Skeletal muscle satellite cell (primary cell): ENCODE measurements around the gene GCN1.

Experiments
- H3K27me3 ChIP-seq: 2 replicates; pipeline ENCODE4 v1.7.0; 2013; ENCODE audit warnings: low read length; ENCODE audit not compliant: control insufficient read depth, insufficient read depth
- H3K36me3 ChIP-seq: 2 replicates; pipeline ENCODE4 v1.7.0; 2013; ENCODE audit warnings: mild to moderate bottlenecking, control low read depth, low read length; ENCODE audit not compliant: insufficient read depth
- H3K4me1 ChIP-seq: 2 replicates; pipeline ENCODE4 v1.7.0; 2013; ENCODE audit warnings: low read length; ENCODE audit not compliant: control insufficient read depth, insufficient read depth
- H3K4me2 ChIP-seq: 2 replicates; pipeline ENCODE4 v1.7.0; 2013; ENCODE audit warnings: mild to moderate bottlenecking, low read length
- H3K4me3 ChIP-seq: 2 replicates; pipeline ENCODE4 v1.7.0; 2013; ENCODE audit warnings: low read length
- H3K9ac ChIP-seq: 2 replicates; pipeline ENCODE4 v1.7.0; 2013; ENCODE audit warnings: mild to moderate bottlenecking, low read depth, low read length, moderate library complexity
- H3K9me3 ChIP-seq: replicated peaks from 2 replicates; pipeline ENCODE4 v1.7.0; 2013; ENCODE audit warnings: mild to moderate bottlenecking, control low read depth, low read length

Gene GCN1

GRCh38 chr12:120093592-120094355 is 100.7 kb downstream of the GCN1 start:
- Histone ChIP-seq H3K27me3 (no peaks in the 10 kb centered on the region), H3K4me1 (no peaks in the 10 kb centered on the region), H3K4me3 (no peak overlapping the region), H3K9ac (no peak overlapping the region), H3K9me3 (no peaks in the 10 kb centered on the region), H3K4me2 (no peak overlapping the region), H3K36me3 (peaks cover 52% of the 10 kb centered on the region)

GRCh38 chr12:120093336-120093591 is 101.3 kb downstream of the GCN1 start:
- peaks cover 46% of the 10 kb centered on the region for H3K36me3 ChIP-seq

GRCh38 chr12:120092551-120093335 is 101.8 kb downstream of the GCN1 start:
- Histone ChIP-seq H3K36me3 (peaks cover 44% of the 10 kb centered on the region), H3K9me3 (no peaks in the 10 kb centered on the region)

More at GRCh38 chr12:120093336-120093591, 101.3 kb downstream of the GCN1 start:
- Histone ChIP-seq H3K4me2 (no peak overlapping the region), H3K9ac (no peak overlapping the region), H3K9me3 (no peaks in the 10 kb centered on the region), H3K4me3 (no peak overlapping the region), H3K4me1 (no peaks in the 10 kb centered on the region), H3K27me3 (no peaks in the 10 kb centered on the region)

GRCh38 chr12:120091371-120092090 is 103.0 kb downstream of the GCN1 start:
- Histone ChIP-seq H3K36me3 (peaks cover 36% of the 10 kb centered on the region), H3K27me3 (no peaks in the 10 kb centered on the region), H3K4me1 (peaks cover 7% of the 10 kb centered on the region), H3K4me3 (no peak overlapping the region), H3K4me2 (no peak overlapping the region), H3K9me3 (no peaks in the 10 kb centered on the region), H3K9ac (no peak overlapping the region)

More at GRCh38 chr12:120092551-120093335, 101.8 kb downstream of the GCN1 start:
- H3K4me3 ChIP-seq = no peak overlapping the region
- no peaks in the 10 kb centered on the region for H3K4me1 ChIP-seq
- no peaks in the 10 kb centered on the region for H3K27me3 ChIP-seq
- no peak overlapping the region for H3K9ac ChIP-seq
- H3K4me2 ChIP-seq = no peak overlapping the region

GRCh38 chr12:120090626-120091295 is 103.8 kb downstream of the GCN1 start:
- Histone ChIP-seq H3K9ac (no peak overlapping the region), H3K4me3 (no peak overlapping the region), H3K27me3 (no peaks in the 10 kb centered on the region), H3K9me3 (no peaks in the 10 kb centered on the region), H3K4me1 (peaks cover 10% of the 10 kb centered on the region), H3K4me2 (no peak overlapping the region), H3K36me3 (peaks cover 30% of the 10 kb centered on the region)

GRCh38 chr12:120090206-120090605 is 104.3 kb downstream of the GCN1 start:
- Histone ChIP-seq H3K36me3 (peaks cover 28% of the 10 kb centered on the region), H3K9ac (no peak overlapping the region), H3K27me3 (no peaks in the 10 kb centered on the region), H3K4me1 (peaks cover 10% of the 10 kb centered on the region), H3K4me2 (no peak overlapping the region), H3K4me3 (no peak overlapping the region), H3K9me3 (no peaks in the 10 kb centered on the region)

GRCh38 chr12:120089796-120090195 is 104.7 kb downstream of the GCN1 start:
- H3K9ac ChIP-seq = no peak overlapping the region
- H3K4me2 ChIP-seq = no peak overlapping the region
- peaks cover 10% of the 10 kb centered on the region for H3K4me1 ChIP-seq
- H3K4me3 ChIP-seq = no peak overlapping the region
- H3K36me3 ChIP-seq = peaks cover 26% of the 10 kb centered on the region
- H3K27me3 ChIP-seq = no peaks in the 10 kb centered on the region
- H3K9me3 ChIP-seq = no peaks in the 10 kb centered on the region

- Histone ChIP-seq H3K4me3 (no peak overlapping the region), H3K4me1 (peaks cover 10% of the 10 kb centered on the region), H3K27me3 (no peaks in the 10 kb centered on the region), H3K4me2 (no peak overlapping the region), H3K36me3 (peaks cover 21% of the 10 kb centered on the region), H3K9ac (no peak overlapping the region), H3K9me3 (no peaks in the 10 kb centered on the region)
These were observed 105.4 kb downstream of the GCN1 start for GRCh38 chr12:120089105-120089504.

- Histone ChIP-seq H3K36me3 (peaks cover 10% of the 10 kb centered on the region), H3K9me3 (no peaks in the 10 kb centered on the region), H3K9ac (peak overlapping the region; percentile 75), H3K27me3 (no peaks in the 10 kb centered on the region), H3K4me1 (peaks cover 10% of the 10 kb centered on the region), H3K4me3 (peak overlapping the region; percentile 72), H3K4me2 (peak overlapping the region; percentile 96)
These were observed 107.5 kb downstream of the GCN1 start for GRCh38 chr12:120086801-120087621.

- Histone ChIP-seq H3K4me1 (peaks cover 10% of the 10 kb centered on the region), H3K36me3 (peaks cover 1% of the 10 kb centered on the region), H3K4me3 (peak overlapping the region; percentile 68), H3K4me2 (peak overlapping the region; percentile 96), H3K27me3 (no peaks in the 10 kb centered on the region), H3K9ac (peak overlapping the region; percentile 75), H3K9me3 (no peaks in the 10 kb centered on the region)
These were observed 108.4 kb downstream of the GCN1 start for GRCh38 chr12:120085920-120086645.
